Measurements from ENCODE around the gene ATRNL1. TPM values are rescaled to one million over a fixed set of nuclear protein-coding genes. Genes with fewer than 3 reads are reported as not detected.
"Not testable (repeated sequence)": the region's sequence is repeated elsewhere in the genome, so short reads cannot be mapped to it uniquely, and the experiment has no call there.

ATRNL1 gene
- total RNA-seq, 2 experiments from 2014 or later: 0.17 to 0.19 TPM

GRCh38 chr10:115710136-115710535 lies 617.0 kb downstream of the ATRNL1 start:
- CTCF ChIA-PET: no interaction called here

GRCh38 chr10:115711306-115711705 lies 618.1 kb downstream of the ATRNL1 start:
- POLR2A ChIA-PET: no interaction called here
- CTCF ChIA-PET: no interaction called here

More at GRCh38 chr10:115710136-115710535, 617.0 kb downstream of the ATRNL1 start:
- POLR2A ChIA-PET: no interaction called here

GRCh38 chr10:115720121-115720520 lies 627.0 kb downstream of the ATRNL1 start:
- POLR2A ChIA-PET: no interaction called here
- CTCF ChIA-PET: no interaction called here

GRCh38 chr10:115727129-115727528 lies 634.0 kb downstream of the ATRNL1 start:
- ChIA-PET POLR2A (no interaction called here), CTCF (no interaction called here)

- CTCF ChIA-PET: no interaction called here
- POLR2A ChIA-PET: no interaction called here
Measured at GRCh38 chr10:115744089-115744488, 650.9 kb downstream of the ATRNL1 start.

GRCh38 chr10:115745943-115746342 lies 652.8 kb downstream of the ATRNL1 start:
- ChIA-PET POLR2A (no interaction called here), CTCF (no interaction called here)

GRCh38 chr10:115747811-115748210 lies 654.6 kb downstream of the ATRNL1 start:
- POLR2A ChIA-PET: no interaction called here
- CTCF ChIA-PET: no interaction called here

GRCh38 chr10:115758488-115758887 lies 665.3 kb downstream of the ATRNL1 start:
- CTCF ChIA-PET, POLR2A ChIA-PET: not testable (repeated sequence)

- POLR2A ChIA-PET: no interaction called here
- CTCF ChIA-PET: no interaction called here
Measured at GRCh38 chr10:115760131-115760530, 667.0 kb downstream of the ATRNL1 start.

GRCh38 chr10:115761166-115761565 lies 668.0 kb downstream of the ATRNL1 start:
- ChIA-PET POLR2A (no interaction called here), CTCF (no interaction called here)

- CTCF ChIA-PET: no interaction called here
Measured at GRCh38 chr10:115762029-115762428, 668.9 kb downstream of the ATRNL1 start.

GRCh38 chr10:115771755-115772154 lies 678.6 kb downstream of the ATRNL1 start:
- ChIA-PET CTCF (no interaction called here), POLR2A (no interaction called here)

More at GRCh38 chr10:115762029-115762428, 668.9 kb downstream of the ATRNL1 start:
- POLR2A ChIA-PET: no interaction called here

GRCh38 chr10:115772606-115773005 lies 679.4 kb downstream of the ATRNL1 start:
- CTCF ChIA-PET: no interaction called here
- POLR2A ChIA-PET: no interaction called here

- POLR2A ChIA-PET: no interaction called here
- CTCF ChIA-PET: no interaction called here
Measured at GRCh38 chr10:115773832-115774231, 680.7 kb downstream of the ATRNL1 start.

- CTCF ChIA-PET: no interaction called here
- POLR2A ChIA-PET: no interaction called here
Measured at GRCh38 chr10:115774721-115775120, 681.6 kb downstream of the ATRNL1 start.

GRCh38 chr10:115777646-115778045 lies 684.5 kb downstream of the ATRNL1 start:
- ChIA-PET CTCF (no interaction called here), POLR2A (no interaction called here)

GRCh38 chr10:115790220-115790619 lies 697.1 kb downstream of the ATRNL1 start:
- ChIA-PET POLR2A (no interaction called here), CTCF (no interaction called here)

- ChIA-PET POLR2A (no interaction called here), CTCF (no interaction called here)
Measured at GRCh38 chr10:115795964-115796363, 702.8 kb downstream of the ATRNL1 start.

GRCh38 chr10:115801457-115801856 lies 708.3 kb downstream of the ATRNL1 start:
- ChIA-PET CTCF (no interaction called here), POLR2A (no interaction called here)

GRCh38 chr10:115801992-115802391 lies 708.8 kb downstream of the ATRNL1 start:
- ChIA-PET CTCF (no interaction called here), POLR2A (no interaction called here)

- POLR2A ChIA-PET: no interaction called here
- CTCF ChIA-PET: no interaction called here
Measured at GRCh38 chr10:115802911-115803310, 709.7 kb downstream of the ATRNL1 start.

GRCh38 chr10:115814542-115814941 lies 721.4 kb downstream of the ATRNL1 start:
- POLR2A ChIA-PET: no interaction called here
- CTCF ChIA-PET: no interaction called here

GRCh38 chr10:115818012-115818411 lies 724.8 kb downstream of the ATRNL1 start:
- ChIA-PET CTCF (no interaction called here), POLR2A (no interaction called here)

All from activated CD8-positive, alpha-beta memory T cell treated with anti-CD3 and anti-CD28 coated beads for 36 hours (primary cell).